Measurements from ENCODE around the gene KCNIP4. TPM values are rescaled to one million over a fixed set of nuclear protein-coding genes. Genes with fewer than 3 reads are reported as not detected.

KCNIP4 gene
- polyA plus RNA-seq, 3 donors: 0.09 to 0.25 TPM; not detected in 1

- H3K36me3 Mint-ChIP-seq: no peaks in the 10 kb centered on the region
- no peak overlapping the region for H3K27ac Mint-ChIP-seq
- intact Hi-C loops (cut with micrococcal nuclease): no loop called here
- H3K4me3 Mint-ChIP-seq: no peak overlapping the region
- Histone ChIP-seq H3K27ac (ENCODE audit: low read depth in 1 of 2, low read length in 2 of 2) (no peak overlapping the region), H3K9me3 (replicated peaks in 1 of 2; ENCODE audit: control insufficient read depth in 1 of 2, insufficient read depth in 1 of 2, low read length in 2 of 2) (no peaks in the 10 kb centered on the region), H3K79me2 (ENCODE audit: insufficient read depth, low read length) (no peaks in the 10 kb centered on the region), H3K4me3 (replicated peaks in 1 of 3; ENCODE audit: low read depth in 2 of 3, low read length in 3 of 3) (no peak overlapping the region), H2AFZ (ENCODE audit: insufficient read depth, low read depth, low read length, poor library complexity, severe bottlenecking) (no peak overlapping the region), H4K20me1 (ENCODE audit: insufficient read depth, low read length) (no peaks in the 10 kb centered on the region), H3K36me3 (replicated peaks in 1 of 2; ENCODE audit: control insufficient read depth in 1 of 2, insufficient read depth in 2 of 2, low read length in 2 of 2) (no peaks in the 10 kb centered on the region), H3K4me2 (replicated peaks; ENCODE audit: extremely low read depth, low read length, poor library complexity, severe bottlenecking) (no peak overlapping the region), H3K4me1 (ENCODE audit: control insufficient read depth in 1 of 2, insufficient read depth in 2 of 2, low read length in 2 of 2) (no peaks in the 10 kb centered on the region), H3K9ac (ENCODE audit: insufficient read depth, low read length, poor library complexity, severe bottlenecking) (no peak overlapping the region), H3K27me3 (ENCODE audit: control insufficient read depth in 2 of 2, insufficient read depth in 2 of 2, low read length in 2 of 2) (no peaks in the 10 kb centered on the region)
- no peak for TF ChIP-seq CTCF (IDR thresholded peaks at IDR 0.05)
- WGBS (ENCODE audit: insufficient coverage): no CpG with 5 or more reads among the region's 2 CpGs
- no peak for DNase-seq
- peaks cover 0 to 5% (median 0%) of the 10 kb centered on the region in 7 donors for H3K9me3 Mint-ChIP-seq
- no peaks in the 10 kb centered on the region for H3K4me1 Mint-ChIP-seq
- no peaks in the 10 kb centered on the region for H3K27me3 Mint-ChIP-seq (ENCODE audit: low read depth in 3 of 3)
Observed at GRCh38 chr4:21649391-21650090, 299.0 kb downstream of the KCNIP4 start.

- no peaks in the 10 kb centered on the region for H3K36me3 ChIP-seq (replicated peaks in 1 of 2; ENCODE audit: control insufficient read depth in 1 of 2, insufficient read depth in 2 of 2, low read length in 2 of 2)
- intact Hi-C loops (cut with micrococcal nuclease): no loop called here
- DNase-seq: no peak
- no peak overlapping the region for H2AFZ ChIP-seq (ENCODE audit: insufficient read depth, low read depth, low read length, poor library complexity, severe bottlenecking)
- H3K27me3 Mint-ChIP-seq (ENCODE audit: low read depth in 3 of 3): no peaks in the 10 kb centered on the region
- no peak overlapping the region for H3K4me3 Mint-ChIP-seq
- H3K27ac ChIP-seq (ENCODE audit: low read depth in 1 of 2, low read length in 2 of 2): no peak overlapping the region
- H3K9me3 ChIP-seq (replicated peaks in 1 of 2; ENCODE audit: control insufficient read depth in 1 of 2, insufficient read depth in 1 of 2, low read length in 2 of 2): no peaks in the 10 kb centered on the region
- no peaks in the 10 kb centered on the region for H3K36me3 Mint-ChIP-seq
- no peaks in the 10 kb centered on the region for H3K4me1 ChIP-seq (ENCODE audit: control insufficient read depth in 1 of 2, insufficient read depth in 2 of 2, low read length in 2 of 2)
- no peak for TF ChIP-seq CTCF (IDR thresholded peaks at IDR 0.05)
- no peak overlapping the region for H3K4me3 ChIP-seq (replicated peaks in 1 of 3; ENCODE audit: low read depth in 2 of 3, low read length in 3 of 3)
- H3K9ac ChIP-seq (ENCODE audit: insufficient read depth, low read length, poor library complexity, severe bottlenecking): no peak overlapping the region
- no peak overlapping the region for H3K27ac Mint-ChIP-seq
- WGBS (ENCODE audit: insufficient coverage): 80% methylated on average over 1 of the region's 1 CpG
- no peaks in the 10 kb centered on the region for H3K4me1 Mint-ChIP-seq
- peaks cover 0 to 5% (median 0%) of the 10 kb centered on the region in 7 donors for H3K9me3 Mint-ChIP-seq
- H3K79me2 ChIP-seq (ENCODE audit: insufficient read depth, low read length): no peaks in the 10 kb centered on the region
- H4K20me1 ChIP-seq (ENCODE audit: insufficient read depth, low read length): no peaks in the 10 kb centered on the region
- H3K27me3 ChIP-seq (ENCODE audit: control insufficient read depth in 2 of 2, insufficient read depth in 2 of 2, low read length in 2 of 2): no peaks in the 10 kb centered on the region
- no peak overlapping the region for H3K4me2 ChIP-seq (replicated peaks; ENCODE audit: extremely low read depth, low read length, poor library complexity, severe bottlenecking)
Observed at GRCh38 chr4:21645776-21646175, 302.8 kb downstream of the KCNIP4 start.

All from CD14-positive monocyte (primary cell).